ENCODE results near the gene MICAL2. TPM values are rescaled to one million over a fixed set of nuclear protein-coding genes. Genes with fewer than 3 reads are reported as not detected.

MICAL2 gene
- total RNA-seq, 1 donor from 2014 or later: 21.7 TPM

GRCh38 chr11:12139144-12139881 is 28.9 kb downstream of the MICAL2 start:
- DNase-seq (ENCODE audit: low spot score): no peak
- Mint-ChIP-seq H3K9me3 (ENCODE audit: unreplicated experiment) (no peaks in the 10 kb centered on the region), H3K27me3 (ENCODE audit: unreplicated experiment) (no peaks in the 10 kb centered on the region), H3K36me3 (ENCODE audit: low read depth, unreplicated experiment) (no peaks in the 10 kb centered on the region), H3K4me3 (ENCODE audit: unreplicated experiment) (no peak overlapping the region), H3K4me1 (ENCODE audit: unreplicated experiment) (peaks cover 16% of the 10 kb centered on the region), H3K27ac (ENCODE audit: unreplicated experiment) (no peak overlapping the region)
- TF ChIP-seq CTCF (IDR thresholded peaks at IDR 0.05; ENCODE audit: unreplicated experiment): no peak

- no peak for TF ChIP-seq CTCF (IDR thresholded peaks at IDR 0.05; ENCODE audit: unreplicated experiment)
Observed at GRCh38 chr11:12140186-12140793, 29.9 kb downstream of the MICAL2 start.

GRCh38 chr11:12141283-12141682 is 30.9 kb downstream of the MICAL2 start:
- no peak for DNase-seq (ENCODE audit: low spot score)
- Mint-ChIP-seq H3K27me3 (ENCODE audit: unreplicated experiment) (no peaks in the 10 kb centered on the region), H3K4me1 (ENCODE audit: unreplicated experiment) (peaks cover 16% of the 10 kb centered on the region), H3K4me3 (ENCODE audit: unreplicated experiment) (no peak overlapping the region), H3K36me3 (ENCODE audit: low read depth, unreplicated experiment) (no peaks in the 10 kb centered on the region), H3K9me3 (ENCODE audit: unreplicated experiment) (no peaks in the 10 kb centered on the region), H3K27ac (ENCODE audit: unreplicated experiment) (no peak overlapping the region)
- no peak for TF ChIP-seq CTCF (IDR thresholded peaks at IDR 0.05; ENCODE audit: unreplicated experiment)

More at GRCh38 chr11:12140186-12140793, 29.9 kb downstream of the MICAL2 start:
- no peak overlapping the region for H3K4me3 Mint-ChIP-seq (ENCODE audit: unreplicated experiment)
- no peak overlapping the region for H3K27ac Mint-ChIP-seq (ENCODE audit: unreplicated experiment)
- H3K4me1 Mint-ChIP-seq (ENCODE audit: unreplicated experiment): peaks cover 16% of the 10 kb centered on the region
- DNase-seq (ENCODE audit: low spot score): no peak
- H3K27me3 Mint-ChIP-seq (ENCODE audit: unreplicated experiment): no peaks in the 10 kb centered on the region
- H3K9me3 Mint-ChIP-seq (ENCODE audit: unreplicated experiment): no peaks in the 10 kb centered on the region
- no peaks in the 10 kb centered on the region for H3K36me3 Mint-ChIP-seq (ENCODE audit: low read depth, unreplicated experiment)

GRCh38 chr11:12142176-12142575 is 31.8 kb downstream of the MICAL2 start:
- DNase-seq (ENCODE audit: low spot score): no peak
- peaks cover 16% of the 10 kb centered on the region for H3K4me1 Mint-ChIP-seq (ENCODE audit: unreplicated experiment)
- TF ChIP-seq CTCF (IDR thresholded peaks at IDR 0.05; ENCODE audit: unreplicated experiment): no peak
- H3K36me3 Mint-ChIP-seq (ENCODE audit: low read depth, unreplicated experiment): no peaks in the 10 kb centered on the region
- no peaks in the 10 kb centered on the region for H3K9me3 Mint-ChIP-seq (ENCODE audit: unreplicated experiment)
- H3K4me3 Mint-ChIP-seq (ENCODE audit: unreplicated experiment): no peak overlapping the region
- no peaks in the 10 kb centered on the region for H3K27me3 Mint-ChIP-seq (ENCODE audit: unreplicated experiment)
- no peak overlapping the region for H3K27ac Mint-ChIP-seq (ENCODE audit: unreplicated experiment)

GRCh38 chr11:12142909-12143308 is 32.5 kb downstream of the MICAL2 start:
- Mint-ChIP-seq H3K9me3 (ENCODE audit: unreplicated experiment) (no peaks in the 10 kb centered on the region), H3K27me3 (ENCODE audit: unreplicated experiment) (no peaks in the 10 kb centered on the region), H3K36me3 (ENCODE audit: low read depth, unreplicated experiment) (no peaks in the 10 kb centered on the region), H3K27ac (ENCODE audit: unreplicated experiment) (no peak overlapping the region), H3K4me3 (ENCODE audit: unreplicated experiment) (no peak overlapping the region), H3K4me1 (ENCODE audit: unreplicated experiment) (peaks cover 9% of the 10 kb centered on the region)
- no peak for DNase-seq (ENCODE audit: low spot score)
- no peak for TF ChIP-seq CTCF (IDR thresholded peaks at IDR 0.05; ENCODE audit: unreplicated experiment)
